Hippocampal formation (tissue), 2 donors: ENCODE results near the gene CORO7.

ENCODE experiments used
- DNase-seq, 2 donors: peaks; one replicate each; lab custom pipeline; 2025; lab: John Stamatoyannopoulos, UW

Gene CORO7

DNA sequence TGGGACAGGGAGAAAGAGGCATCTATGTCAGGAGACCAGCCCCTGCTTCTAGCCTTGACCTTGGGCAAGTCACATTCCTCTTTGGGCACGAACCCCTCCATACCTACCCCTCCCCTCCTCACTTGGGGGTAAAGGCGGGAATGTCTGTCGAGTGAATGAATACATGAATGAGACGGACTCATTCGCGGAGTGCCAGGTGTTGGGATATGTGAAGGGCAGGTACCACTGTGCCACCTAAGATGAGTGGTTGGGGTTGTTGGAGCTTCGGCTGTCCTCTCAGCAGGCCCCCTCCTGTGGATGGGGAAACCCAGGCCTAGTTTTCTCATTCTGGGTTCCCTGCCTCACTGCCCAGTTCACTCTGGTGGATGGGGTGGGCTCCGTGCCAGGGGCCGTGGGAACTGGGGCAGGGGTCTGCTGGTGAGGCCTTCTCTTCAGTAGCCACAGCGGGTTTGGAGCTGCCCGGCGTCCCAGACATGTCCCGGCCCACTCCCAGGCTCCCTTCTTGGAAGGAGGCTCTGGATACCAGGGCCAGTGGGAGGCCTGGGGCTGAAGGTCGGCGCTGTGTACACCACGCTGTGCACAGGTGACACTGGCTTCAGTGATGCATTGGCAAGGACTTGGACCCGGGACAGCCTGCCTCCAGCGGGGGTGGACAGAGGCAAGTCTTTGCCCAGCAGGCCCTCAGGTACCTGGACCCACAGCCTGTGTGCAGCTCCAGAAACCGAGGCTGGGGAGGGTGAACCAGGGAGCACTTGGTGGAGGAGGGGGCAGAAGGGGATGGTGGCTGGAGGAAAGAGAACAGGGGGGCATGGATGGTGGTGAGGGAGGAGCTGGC lies 94.9 kb downstream of the CORO7 start:
- DNase-seq, result no peak

DNA sequence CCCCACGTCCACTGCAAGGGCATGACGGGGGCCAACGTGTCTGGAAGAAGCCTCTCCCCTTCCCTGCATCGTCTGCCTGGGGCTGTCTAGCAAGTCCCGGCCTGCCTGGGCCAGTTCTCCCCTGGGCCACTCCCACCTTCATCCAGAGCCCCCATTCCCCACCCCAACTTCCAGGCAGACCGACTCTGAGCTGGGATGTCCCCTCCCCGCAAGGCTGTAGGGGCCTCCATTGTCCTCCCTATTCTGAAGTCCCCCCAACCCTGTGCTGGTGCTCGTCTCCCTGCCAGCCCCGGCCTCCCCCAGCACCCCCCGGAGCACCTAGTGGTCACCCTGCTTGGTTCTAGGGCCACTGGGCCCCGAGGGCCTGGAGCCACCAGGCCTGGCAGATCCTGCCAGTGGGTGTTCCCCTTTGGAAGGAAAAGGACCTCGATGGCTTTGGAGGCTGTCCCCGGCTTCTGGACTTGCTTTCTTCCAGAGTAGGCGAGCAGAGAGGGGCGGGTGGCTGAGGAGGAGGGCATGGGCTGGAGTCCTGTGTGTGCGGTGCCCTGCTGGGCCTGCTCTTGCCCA lies 95.7 kb downstream of the CORO7 start:
- DNase-seq, result no peak

DNA sequence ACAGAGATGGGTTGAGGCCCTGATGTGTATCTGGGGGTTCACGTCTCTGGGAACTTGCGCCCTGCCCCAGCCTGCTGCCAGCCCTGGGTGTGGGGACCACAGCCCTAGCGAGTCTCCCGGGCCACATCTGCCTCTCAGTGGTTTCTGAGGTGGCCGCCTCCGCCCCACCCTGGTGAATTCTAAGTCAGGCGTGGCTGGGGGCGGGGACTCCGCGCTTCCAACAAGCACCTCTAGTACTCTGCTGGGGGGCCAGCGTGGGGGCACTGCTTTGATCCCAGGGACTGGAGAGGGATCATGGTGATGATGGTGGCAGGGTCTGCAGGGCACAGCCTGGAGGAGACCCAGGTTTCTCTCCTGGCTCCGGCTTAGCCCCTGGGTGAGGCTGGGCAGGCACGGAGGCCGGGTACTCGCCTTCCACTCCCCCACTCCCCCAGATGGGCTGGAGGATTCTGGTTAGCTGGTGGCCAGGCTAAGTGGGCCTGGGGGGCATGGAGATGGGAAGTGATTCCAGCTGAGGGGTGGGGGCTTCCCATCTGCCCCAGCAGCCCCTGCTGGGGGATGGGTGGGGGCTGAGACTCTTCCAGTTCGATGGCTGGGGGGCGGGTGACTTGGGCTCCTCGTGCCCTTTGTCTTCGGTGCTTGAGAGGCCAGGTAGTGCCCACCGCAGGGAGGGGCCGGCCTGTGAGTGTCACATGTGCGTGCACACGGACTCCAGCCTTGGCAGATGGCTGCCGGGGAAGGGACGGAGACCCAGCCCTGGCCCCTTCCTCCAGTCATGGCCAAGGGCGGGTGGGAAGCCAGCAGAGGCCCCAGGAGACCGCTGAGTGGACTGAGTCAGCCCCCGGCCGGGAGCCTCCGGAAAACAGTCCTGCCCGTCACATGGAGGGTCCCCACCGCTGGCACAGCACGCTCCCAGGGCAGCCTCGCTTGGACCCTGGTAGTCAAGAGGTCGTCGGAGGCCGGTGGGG lies 96.7 kb downstream of the CORO7 start:
- no peak for DNase-seq

DNA sequence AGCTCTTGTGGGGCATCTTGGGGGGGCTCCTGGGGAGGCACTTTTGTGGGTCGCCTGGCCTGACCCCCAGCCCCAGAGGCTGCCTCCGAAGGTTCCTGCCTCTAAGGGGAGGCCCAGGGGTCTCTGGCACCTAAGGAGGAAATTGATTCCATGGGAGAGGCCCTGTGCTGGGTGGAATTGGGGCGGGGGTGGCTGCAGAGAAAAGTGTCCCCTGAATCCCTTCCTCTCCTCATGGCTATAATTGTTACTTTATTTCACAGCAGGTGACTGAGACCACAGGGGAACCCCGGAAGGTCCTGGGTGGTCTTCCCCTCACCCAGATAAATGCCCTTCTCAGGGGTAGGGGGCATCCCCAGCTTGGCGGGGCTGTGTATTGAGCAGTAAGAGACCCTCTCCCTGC lies 97.4 kb downstream of the CORO7 start:
- DNase-seq, result no peak

DNA sequence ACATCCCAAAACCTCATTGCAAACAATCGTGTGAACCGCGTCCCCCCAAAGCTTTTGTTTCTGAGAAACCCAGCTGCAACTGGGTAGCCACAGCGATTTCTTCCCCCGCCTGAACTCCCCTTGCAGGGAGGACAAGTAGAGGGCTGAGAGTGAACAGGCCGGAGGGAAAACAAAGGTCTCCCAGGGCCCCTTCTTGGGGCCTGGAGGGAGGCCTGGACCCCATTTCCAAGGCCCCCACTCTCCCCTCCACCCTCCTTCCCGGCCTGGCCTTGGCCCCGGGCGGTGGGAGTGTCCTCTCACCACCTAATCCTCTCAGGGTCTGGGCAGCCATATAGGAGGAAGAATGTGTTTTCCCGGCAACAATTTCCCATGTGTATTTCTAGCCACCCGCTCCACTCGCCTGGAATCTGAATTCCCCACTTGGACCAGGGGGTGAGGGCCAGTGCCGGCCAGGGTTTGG lies 97.9 kb downstream of the CORO7 start:
- no peak for DNase-seq

DNA sequence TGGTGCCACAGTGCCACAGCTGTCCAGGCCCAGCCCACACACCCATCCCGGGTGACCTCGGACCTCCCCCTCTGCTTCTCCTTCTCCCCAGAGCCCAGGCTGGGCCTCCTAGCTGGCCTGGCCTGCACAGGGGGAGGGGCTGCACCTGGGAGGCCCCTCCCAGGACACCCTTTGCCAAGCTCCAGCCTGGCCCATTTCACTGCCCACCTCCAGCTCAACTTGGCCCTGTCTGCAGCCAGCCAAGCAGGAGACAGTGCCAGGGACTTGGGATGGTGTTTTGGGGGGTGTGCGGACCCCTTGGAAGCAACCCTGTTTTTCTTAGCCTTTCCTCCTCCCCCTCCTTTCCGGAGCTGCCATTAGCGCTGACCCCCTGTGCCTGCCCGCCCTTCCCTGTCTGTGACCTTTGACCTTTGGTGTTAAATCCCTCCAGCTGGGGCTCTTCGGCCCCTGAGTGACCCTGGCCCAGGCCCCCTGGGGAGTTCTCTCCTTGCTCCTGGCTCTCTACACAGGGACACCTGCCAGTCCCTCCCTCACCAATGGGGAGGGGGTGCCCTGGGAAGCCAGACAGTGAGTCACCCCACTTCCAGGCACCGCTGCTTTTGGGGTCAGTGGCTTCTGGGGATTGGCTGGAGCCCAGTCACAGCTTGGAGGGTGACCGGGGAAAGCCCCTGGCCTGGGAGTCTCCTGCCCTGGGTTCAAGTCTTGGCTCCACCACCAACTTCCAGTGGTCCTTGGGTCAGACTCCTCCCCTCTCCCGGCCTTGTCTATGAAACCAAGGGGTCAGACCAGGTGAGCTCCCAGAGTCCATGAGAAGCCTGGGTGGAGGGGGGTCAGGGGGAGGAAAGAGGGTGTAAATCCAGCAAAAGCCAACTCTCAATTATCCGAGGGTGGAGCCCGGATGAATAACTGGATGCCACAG lies 98.6 kb downstream of the CORO7 start:
- no peak for DNase-seq

DNA sequence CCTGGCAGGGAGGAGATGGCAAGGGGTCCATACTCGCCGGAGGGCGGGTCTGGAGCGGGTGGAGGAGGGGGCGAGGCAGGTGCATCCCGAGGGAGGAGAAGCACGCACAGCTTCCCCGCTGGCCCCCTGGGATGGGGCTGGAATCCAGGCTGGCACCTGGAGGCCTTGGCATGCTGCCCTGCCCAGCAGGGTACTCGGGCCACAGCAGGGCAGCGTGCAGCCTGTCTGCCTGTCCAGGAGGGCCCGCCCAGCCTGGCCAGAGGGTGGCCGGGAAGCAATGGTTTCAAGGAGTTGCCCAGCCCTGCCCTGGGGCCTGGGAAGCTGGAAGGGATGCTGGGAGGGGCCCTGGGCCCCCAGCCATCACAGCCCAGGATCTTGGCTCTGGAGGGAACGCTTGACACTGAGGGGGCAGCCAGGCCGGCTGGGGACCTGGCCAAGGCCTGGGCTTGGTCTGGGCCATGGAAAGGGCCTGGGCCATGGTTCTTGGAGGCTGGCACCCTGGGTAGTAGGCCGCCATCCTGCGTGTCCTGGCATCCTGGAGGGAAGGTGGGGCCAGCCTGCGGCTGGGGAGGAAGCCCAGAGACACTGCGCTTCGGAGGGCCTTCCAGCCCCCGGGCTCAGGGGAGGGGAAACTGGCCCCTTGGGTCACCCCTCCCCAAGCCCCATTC lies 99.4 kb downstream of the CORO7 start:
- DNase-seq, result peak in 1 of 2 donors; percentile 50

DNA sequence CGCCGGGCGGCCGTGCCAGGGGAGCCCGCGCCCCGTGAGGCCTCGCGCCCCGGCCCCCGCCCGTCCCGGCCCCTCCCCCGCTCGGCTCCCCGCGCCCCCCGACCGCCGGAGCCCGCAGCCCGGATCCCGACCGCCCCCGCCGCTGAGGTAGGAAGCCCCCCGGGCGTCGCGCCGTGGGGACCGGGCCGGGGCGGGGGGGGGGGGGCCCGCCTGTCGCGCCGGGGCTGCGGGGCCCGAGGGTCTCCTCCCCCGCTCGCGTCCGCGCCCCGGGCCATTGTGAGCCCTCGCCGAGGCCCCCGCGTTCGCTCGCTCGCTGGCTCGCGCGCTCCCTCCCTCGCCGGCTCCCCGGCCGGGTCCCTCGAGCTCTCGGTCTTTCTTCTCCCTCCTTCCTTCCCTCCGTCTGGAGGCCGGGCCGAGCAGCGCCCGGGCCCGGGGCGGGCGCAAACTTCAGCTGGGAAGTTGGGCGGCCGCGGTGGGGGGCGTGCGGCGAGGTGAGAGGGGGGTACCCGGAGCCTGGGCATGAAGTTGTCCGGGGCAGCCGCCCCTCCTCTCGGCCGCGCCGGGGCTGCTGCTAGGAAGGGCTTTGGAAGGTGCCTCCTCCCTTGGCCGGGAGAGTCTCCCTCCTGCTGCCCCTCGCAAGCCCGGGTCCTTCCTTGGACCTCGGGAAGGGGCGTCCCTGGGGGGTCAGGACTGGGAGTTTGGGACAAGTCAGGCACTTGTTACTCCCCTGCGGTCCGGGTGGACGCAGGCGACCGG lies 100.1 kb downstream of the CORO7 start:
- DNase-seq, result no peak

DNA sequence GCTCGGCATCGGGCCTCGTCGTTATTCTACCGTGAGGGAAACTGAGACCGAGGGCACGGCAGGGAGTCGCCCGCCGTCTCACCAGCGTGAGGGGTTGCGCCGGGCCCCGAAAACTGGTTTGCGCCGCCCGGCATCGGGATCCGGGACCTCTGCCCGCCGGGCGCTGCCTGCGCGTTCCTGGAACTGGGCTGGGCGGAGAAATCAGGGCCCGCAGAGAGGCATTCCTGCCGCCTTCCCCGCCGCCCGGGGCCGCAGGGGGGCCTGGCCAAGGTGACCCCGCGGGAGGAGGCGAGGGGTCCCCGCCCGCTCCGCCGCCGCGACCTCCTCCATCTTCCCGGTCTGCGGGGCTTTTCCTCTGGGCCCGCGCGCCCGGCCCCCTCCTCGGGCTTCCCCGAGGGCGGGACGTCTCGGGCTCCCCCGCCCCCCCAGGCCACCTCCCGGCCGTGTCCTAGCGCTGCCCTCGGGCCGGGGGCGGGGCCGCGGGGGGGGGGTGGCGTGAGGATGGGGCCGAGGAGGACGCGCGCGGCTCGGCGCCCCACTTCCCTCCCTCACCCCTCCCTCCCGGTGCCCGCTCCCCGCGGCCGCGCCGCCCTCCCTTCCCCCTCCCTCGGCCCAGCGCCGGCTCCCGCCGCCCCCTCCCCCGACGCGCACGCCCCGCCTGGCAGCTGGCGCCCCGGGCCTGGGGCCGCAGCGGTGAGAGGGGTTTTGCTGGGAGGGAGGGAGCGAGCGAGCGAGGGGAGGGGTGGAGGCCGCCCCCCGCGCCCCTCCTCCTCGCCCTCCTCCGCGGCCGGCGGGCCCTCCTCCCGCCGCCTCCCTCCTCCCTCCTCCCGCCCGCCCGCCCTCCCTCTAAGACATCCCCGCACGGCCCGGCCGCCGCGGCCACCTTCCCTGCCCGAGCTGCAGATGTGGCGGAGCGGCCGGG lies 100.9 kb downstream of the CORO7 start, which contains the start of gene GLIS2:
Gene GLIS2, plus strand, starts transcription at position 882 of the 922 bp plus-strand sequence. CDS start 16,214 bp downstream, outside the sequence.
- DNase-seq, result no peak

DNA sequence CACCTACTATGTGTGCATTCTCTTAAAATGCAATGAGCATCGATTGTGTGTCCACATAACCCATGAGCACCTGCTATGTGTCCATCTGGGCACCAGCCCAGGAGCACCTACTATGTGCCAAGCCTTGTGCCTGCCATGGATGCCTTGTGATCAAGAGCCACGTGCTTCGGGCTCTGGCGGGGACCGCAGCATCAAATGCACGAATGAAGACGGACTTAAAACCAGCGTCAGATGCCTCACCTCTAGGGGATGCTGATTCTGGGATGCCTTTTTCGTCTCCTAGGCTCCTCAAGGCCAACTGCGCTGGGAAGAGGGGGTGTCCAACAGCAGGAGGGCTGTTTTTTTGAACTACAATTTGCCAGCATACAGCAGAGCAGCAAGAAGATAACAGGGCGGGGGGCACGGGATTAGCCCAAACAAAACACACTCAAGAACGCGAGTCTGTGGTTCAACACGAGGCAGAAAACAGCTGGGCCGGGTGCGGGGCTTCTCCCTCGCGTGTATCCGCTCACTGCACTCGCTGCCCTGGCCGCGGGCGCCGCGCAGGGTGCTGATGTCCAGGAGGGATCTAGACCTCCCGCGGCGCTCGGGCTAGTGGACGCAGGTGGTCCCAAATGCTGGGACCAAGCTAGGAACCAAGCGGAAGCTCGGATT lies 101.7 kb downstream of the CORO7 start:
- DNase-seq, result no peak

DNA sequence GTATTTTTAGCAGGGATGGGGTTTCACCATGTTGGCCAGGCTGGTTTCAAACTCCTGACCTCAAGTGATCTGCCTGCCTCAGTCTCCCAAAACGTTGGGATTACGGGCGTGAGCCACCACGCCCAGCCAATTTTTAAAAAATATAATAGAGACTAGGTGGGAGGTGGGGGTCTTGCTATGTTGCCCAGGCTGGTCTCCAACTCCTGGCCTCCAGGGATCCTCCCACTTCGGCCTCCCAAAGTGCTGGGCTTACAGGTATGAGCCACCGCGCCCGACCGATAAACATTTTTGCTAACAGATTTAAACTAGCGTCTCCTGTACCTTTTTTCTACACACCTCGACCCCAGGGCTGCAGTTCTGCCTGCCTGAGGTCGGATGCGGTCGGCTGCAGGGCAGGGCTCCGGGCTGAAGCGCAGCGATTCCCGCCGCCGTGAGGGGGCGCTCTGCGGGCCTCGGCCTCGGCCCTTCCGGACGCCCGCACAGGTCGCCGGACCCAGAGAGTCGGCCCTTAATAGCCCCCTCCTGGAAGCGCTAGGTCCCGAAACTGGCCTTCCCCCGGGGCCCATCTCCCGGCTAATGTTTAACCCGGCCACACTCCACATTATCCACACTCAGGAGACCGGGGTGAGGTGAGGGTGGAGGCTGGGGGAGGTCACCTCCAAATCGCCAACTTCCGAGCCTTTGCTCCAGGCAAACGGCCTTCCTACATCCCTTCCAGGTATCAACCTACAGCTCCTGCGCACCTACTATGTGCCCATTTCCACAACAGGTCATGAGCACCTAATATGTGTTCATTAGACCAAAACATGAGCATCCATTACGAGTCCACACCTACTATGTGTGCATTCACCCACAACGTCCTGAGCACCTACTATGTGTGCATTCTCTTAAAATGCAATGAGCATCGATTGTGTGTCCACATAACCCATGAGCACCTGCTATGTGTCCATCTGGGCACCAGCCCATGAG lies 102.5 kb downstream of the CORO7 start:
- DNase-seq, result no peak

DNA sequence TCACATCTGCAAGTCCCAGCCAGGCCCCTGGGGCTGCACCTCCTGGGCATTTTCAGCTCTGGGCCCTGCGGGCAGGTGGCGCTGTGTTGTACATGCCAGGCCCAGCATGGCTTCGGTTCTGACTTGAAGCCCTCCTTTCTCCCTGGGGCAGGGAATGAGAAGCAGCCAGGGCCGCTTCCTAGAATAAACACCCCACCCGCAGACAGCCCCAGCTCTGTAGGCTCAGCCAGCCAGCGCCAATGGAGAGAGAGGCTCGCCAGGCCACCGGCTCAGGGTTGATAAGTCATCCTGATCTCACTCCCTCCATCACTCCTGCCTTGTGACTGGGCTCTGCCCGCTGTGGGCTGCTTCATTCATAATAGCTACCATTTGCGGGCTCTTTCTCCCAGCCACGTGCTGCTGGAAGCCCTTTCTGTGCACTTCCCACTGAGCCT lies 106.5 kb downstream of the CORO7 start:
- DNase-seq, result peak in 1 of 2 donors; percentile 18

DNA sequence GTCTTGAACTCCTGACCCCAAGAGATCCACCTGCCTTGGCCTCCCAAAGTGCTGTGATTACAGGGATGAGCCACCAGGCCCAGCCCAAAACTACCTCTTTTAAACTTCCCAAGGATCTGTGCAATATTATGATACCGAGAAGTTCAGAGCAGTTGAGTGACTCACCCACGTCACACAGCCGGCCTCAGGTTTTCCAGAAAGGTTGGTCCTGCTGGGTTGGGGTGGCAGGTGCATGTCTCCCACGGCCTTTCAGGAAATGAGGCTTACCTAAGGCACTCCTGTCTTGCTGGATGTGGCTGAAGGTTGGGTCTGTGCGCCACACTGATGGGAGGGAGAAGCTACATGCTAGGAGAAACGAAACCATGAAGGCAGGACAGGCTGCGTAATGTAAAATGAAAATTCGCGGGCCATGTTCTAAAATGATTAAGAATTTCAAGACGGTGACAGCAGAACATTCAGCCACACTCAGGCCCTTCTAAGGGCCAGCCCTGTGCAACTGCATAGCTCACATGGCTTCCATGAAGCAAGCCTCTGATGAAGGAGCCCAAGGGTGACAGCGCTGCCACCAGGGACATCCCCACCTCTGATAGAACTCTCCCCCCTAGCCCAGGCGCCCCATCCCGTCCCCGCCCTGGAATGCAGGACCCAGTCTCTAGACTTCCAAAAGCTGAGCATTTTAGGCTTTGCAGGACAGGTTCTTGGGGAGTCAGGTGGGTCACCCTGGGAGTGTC lies 107.1 kb downstream of the CORO7 start:
- no peak for DNase-seq

DNA sequence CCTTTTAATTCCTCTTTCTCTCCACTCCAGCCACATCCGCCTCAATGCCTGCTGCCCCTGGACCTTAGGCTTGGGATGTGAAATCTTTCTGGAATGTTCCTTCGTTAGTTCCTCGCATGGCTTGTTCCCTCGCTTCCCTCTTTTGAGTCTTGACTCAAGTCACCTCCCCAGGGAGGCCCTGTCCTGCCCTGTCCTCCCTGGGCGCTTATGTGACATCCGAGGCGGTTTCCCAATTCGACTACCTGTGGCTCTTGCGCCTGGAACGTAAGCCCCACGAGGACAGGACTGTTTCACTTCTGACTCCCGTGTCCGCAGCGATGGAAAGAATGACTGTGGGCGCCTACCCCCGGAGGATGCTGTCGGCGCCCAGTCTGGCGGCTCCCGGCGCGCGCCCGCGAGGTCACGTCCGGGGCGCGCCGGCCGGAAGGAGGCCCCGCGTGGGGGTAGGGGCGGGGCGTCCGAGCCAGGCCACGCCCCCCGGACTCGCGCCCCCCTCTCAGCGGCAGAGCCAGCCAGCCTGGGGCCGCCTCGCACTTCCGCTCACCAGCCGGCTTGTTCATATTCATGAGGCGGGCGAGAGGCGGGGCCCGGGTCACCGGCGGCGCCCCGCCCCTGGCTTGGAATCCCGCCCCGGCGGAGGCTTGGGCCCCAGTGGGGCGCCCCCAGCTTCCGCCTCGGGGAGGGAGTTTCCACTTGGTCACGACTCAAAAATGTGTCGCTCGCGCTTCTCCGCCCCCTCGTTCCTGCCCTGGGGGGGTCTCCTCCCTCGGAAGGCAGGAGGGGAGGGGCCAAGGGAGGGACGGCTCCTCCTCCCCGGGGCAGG lies 109.0 kb downstream of the CORO7 start:
- peak; percentile 54 to 68 for DNase-seq

DNA sequence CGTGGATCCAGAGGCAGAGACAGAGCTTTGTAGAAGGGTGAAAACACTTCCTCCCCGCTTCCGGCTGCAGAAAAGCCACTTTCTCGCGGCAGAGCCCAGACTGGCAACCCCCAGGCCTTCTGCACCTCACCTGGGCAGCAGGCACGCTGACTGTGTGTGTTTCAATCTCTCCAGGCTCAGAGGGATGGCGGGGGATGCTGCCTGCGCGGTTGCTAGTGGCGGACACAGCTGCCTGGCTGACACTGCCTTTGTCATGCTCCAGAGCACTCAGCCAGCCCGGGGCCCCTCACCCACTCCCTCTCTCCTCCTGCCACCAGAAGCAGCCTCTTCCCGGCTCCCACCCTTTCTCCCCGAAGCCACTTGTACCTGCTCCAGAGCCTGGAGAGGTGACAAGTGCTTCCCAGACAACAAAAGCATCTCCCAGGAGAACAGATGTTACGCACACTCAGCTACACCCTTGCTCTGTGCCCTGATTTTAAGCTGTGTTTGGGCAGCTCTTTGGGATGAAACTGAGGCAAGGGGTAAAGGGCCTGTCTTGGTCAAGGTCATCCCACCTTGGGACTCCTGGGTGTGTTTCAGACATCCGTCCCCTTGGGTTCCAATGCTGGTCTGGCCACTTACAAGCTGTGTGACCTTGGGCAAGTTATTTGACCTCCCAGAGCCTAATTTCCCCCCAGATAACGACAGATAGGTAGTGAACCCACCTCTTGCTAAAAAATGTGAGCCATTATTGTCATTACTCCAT lies 109.8 kb downstream of the CORO7 start:
- DNase-seq, result no peak
